Measurements from ENCODE around the gene EPB41. TPM values are rescaled to one million over a fixed set of nuclear protein-coding genes. Genes with fewer than 3 reads are reported as not detected.

EPB41 gene
- total RNA-seq, 1 donor from 2014 or later = 102 TPM

GRCh38 chr1:28891256-28891655 lies 23.1 kb upstream of the EPB41 start:
- peaks cover 2% of the 10 kb centered on the region for H3K4me1 Mint-ChIP-seq (ENCODE audit: low read depth)
- no peaks in the 10 kb centered on the region for H3K9me3 Mint-ChIP-seq (ENCODE audit: low read depth)
- TF ChIP-seq, protein P1, sequence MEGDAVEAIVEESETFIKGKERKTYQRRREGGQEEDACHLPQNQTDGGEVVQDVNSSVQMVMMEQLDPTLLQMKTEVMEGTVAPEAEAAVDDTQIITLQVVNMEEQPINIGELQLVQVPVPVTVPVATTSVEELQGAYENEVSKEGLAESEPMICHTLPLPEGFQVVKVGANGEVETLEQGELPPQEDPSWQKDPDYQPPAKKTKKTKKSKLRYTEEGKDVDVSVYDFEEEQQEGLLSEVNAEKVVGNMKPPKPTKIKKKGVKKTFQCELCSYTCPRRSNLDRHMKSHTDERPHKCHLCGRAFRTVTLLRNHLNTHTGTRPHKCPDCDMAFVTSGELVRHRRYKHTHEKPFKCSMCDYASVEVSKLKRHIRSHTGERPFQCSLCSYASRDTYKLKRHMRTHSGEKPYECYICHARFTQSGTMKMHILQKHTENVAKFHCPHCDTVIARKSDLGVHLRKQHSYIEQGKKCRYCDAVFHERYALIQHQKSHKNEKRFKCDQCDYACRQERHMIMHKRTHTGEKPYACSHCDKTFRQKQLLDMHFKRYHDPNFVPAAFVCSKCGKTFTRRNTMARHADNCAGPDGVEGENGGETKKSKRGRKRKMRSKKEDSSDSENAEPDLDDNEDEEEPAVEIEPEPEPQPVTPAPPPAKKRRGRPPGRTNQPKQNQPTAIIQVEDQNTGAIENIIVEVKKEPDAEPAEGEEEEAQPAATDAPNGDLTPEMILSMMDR (IDR thresholded peaks at IDR 0.05; ENCODE audit: unreplicated experiment) = no peak
- no peak overlapping the region for H3K27ac Mint-ChIP-seq
- H3K27me3 Mint-ChIP-seq = peaks cover 10% of the 10 kb centered on the region
- H3K4me3 Mint-ChIP-seq (ENCODE audit: low read depth) = no peak overlapping the region
- DNase-seq (ENCODE audit: low spot score, unreplicated experiment) = no peak
- no peaks in the 10 kb centered on the region for H3K36me3 Mint-ChIP-seq (ENCODE audit: insufficient read depth)

DNA sequence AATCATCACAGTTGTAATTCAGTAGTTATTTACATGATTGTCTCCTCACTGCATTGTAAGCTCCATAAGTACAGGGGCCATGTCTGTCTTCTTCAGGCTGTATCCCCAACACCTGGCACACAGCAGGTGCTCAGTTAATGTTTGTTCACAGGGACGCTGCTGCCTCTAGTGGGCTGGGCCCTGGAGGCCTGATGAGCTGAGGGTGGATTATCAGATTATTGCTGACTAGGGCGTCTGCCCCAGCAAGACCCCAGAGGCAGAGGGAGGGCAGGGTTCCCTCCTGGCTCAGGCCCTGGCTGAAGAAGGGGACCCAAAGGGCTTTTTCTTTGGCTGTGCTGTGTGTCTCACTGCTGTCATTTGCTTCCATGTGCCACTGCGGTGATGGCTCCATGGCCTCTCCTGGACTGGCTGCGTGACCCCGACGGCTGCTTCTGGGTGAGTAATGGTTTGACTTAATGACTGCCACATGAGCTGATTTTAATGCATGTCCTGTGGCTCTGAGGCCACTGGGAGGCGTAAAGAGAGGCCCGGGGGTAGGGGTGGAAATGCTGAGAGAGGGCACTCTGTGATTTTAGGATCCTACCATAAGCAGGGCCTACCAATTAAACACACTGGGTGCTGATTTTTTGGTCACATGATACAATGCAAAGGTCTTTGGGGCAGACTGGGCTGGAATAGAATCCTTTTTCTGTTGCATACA lies 20.8 kb upstream of the EPB41 start:
- no peaks in the 10 kb centered on the region for H3K9me3 Mint-ChIP-seq (ENCODE audit: low read depth)
- no peak overlapping the region for H3K4me3 Mint-ChIP-seq (ENCODE audit: low read depth)
- no peak for DNase-seq (ENCODE audit: low spot score, unreplicated experiment)
- TF ChIP-seq, protein P1 (IDR thresholded peaks at IDR 0.05; ENCODE audit: unreplicated experiment) = peak; percentile 40
- no peaks in the 10 kb centered on the region for H3K36me3 Mint-ChIP-seq (ENCODE audit: insufficient read depth)
- peaks cover 4% of the 10 kb centered on the region for H3K27me3 Mint-ChIP-seq
- H3K4me1 Mint-ChIP-seq (ENCODE audit: low read depth) = no peaks in the 10 kb centered on the region
- H3K27ac Mint-ChIP-seq = no peak overlapping the region

DNA sequence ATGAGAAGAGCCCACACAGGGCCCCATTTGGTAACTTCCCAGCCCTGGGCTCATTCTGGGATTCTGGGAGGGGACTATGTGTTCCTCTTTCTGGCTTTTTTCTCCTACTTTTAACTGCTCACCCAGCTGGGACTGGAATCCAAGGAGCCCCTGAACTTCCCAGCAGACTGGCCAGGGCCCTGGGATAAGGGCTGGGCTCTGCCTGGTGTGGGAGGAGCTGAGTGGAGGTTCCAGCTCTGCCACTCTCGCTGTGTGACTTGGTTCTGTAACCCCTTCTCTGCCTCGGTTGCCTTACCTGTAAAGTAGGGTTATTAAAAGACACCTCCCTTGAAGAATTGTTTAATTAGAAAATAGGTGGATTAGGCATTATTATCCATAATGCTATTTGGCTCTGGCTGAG lies 19.6 kb upstream of the EPB41 start:
- H3K4me3 Mint-ChIP-seq (ENCODE audit: low read depth) = no peak overlapping the region
- H3K27ac Mint-ChIP-seq = no peak overlapping the region
- no peaks in the 10 kb centered on the region for H3K27me3 Mint-ChIP-seq
- TF ChIP-seq, protein P1 (IDR thresholded peaks at IDR 0.05; ENCODE audit: unreplicated experiment) = no peak
- H3K36me3 Mint-ChIP-seq (ENCODE audit: insufficient read depth) = no peaks in the 10 kb centered on the region
- H3K9me3 Mint-ChIP-seq (ENCODE audit: low read depth) = no peaks in the 10 kb centered on the region
- DNase-seq (ENCODE audit: low spot score, unreplicated experiment) = no peak
- no peaks in the 10 kb centered on the region for H3K4me1 Mint-ChIP-seq (ENCODE audit: low read depth)

GRCh38 chr1:28895896-28896608 lies 18.3 kb upstream of the EPB41 start:
- H3K4me3 Mint-ChIP-seq (ENCODE audit: low read depth) = no peak overlapping the region
- H3K27ac Mint-ChIP-seq = no peak overlapping the region
- no peaks in the 10 kb centered on the region for H3K36me3 Mint-ChIP-seq (ENCODE audit: insufficient read depth)
- H3K9me3 Mint-ChIP-seq (ENCODE audit: low read depth) = no peaks in the 10 kb centered on the region
- no peak for DNase-seq (ENCODE audit: low spot score, unreplicated experiment)
- no peaks in the 10 kb centered on the region for H3K4me1 Mint-ChIP-seq (ENCODE audit: low read depth)
- TF ChIP-seq, protein P1 (IDR thresholded peaks at IDR 0.05; ENCODE audit: unreplicated experiment) = no peak
- no peaks in the 10 kb centered on the region for H3K27me3 Mint-ChIP-seq

DNA sequence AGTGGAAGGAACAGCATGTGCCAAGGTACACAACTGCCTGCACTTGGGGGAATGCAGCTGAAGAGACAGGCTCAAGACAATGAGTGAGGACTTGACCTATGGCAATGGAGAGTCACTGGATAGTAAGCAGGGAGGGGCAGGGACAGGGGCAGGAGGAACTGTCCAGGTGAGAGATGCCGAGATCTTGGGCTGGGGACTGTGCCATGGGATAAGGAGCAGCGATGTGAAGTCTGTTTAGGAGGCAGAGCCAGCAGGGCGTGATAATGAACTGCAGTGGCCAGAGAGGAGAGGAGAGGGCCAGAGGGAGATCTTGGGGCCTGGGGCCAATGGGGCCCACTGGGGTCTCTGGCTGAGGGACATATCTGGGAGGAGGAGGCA lies 17.8 kb upstream of the EPB41 start:
- no peak overlapping the region for H3K27ac Mint-ChIP-seq
- H3K4me3 Mint-ChIP-seq (ENCODE audit: low read depth) = no peak overlapping the region
- H3K27me3 Mint-ChIP-seq = no peaks in the 10 kb centered on the region
- DNase-seq (ENCODE audit: low spot score, unreplicated experiment) = no peak
- TF ChIP-seq, protein P1 (IDR thresholded peaks at IDR 0.05; ENCODE audit: unreplicated experiment) = no peak
- no peaks in the 10 kb centered on the region for H3K36me3 Mint-ChIP-seq (ENCODE audit: insufficient read depth)
- H3K4me1 Mint-ChIP-seq (ENCODE audit: low read depth) = no peaks in the 10 kb centered on the region
- no peaks in the 10 kb centered on the region for H3K9me3 Mint-ChIP-seq (ENCODE audit: low read depth)

All from progenitor cell of endocrine pancreas (in vitro differentiated cells).